Natural killer cell treated with Interleukin-12 subunit alpha and Interleukin-12 subunit beta and Interleukin-15 and Interleukin-18, amount 100 ng/mL, for 72 hours (primary cell): ENCODE data around the gene STIM1. TPM values are rescaled to one million over a fixed set of nuclear protein-coding genes. Genes with fewer than 3 reads are reported as not detected.
A peak's percentile ranks its signal among the peaks of the same experiment; 100 is the strongest.
"Not testable (repeated sequence)": the region's sequence is repeated elsewhere in the genome, so short reads cannot be mapped to it uniquely, and the experiment has no call there.

Experiments used
- ATAC-seq, 2 donors: fragments of 150-1000 bp; cut with Tn5 transposase in 1 of 2; sonication (Bioruptor Pico), chemical (Tn5 transposase) in 1 of 2; 2 replicates each; pipeline ENCODE4 v1.10.0; 2021
- DNase-seq: peaks from one replicate; pipeline ENCODE4 v3.0.0; 2022; ENCODE audit warnings: low spot score
- H3K27ac Mint-ChIP-seq, 2 donors: 1 replicate in 1 of 2; 2 replicates in 1 of 2; pipeline ENCODE4 v1.8.0; 2022; ENCODE audit warnings: mixed read lengths in 2 of 2, mild to moderate bottlenecking in 1 of 2, moderate library complexity in 1 of 2
- H3K27me3 Mint-ChIP-seq, 2 donors: 1 replicate in 1 of 2; 2 replicates in 1 of 2; pipeline ENCODE4 v1.8.0; 2022; ENCODE audit warnings: mixed read lengths in 2 of 2
- H3K36me3 Mint-ChIP-seq: one replicate; pipeline ENCODE4 v1.8.0; 2022; ENCODE audit warnings: mixed read lengths
- H3K4me1 Mint-ChIP-seq, 2 donors: 1 replicate in 1 of 2; 2 replicates in 1 of 2; pipeline ENCODE4 v1.8.0; 2022; ENCODE audit warnings: low read depth in 2 of 2, mixed read lengths in 2 of 2, mild to moderate bottlenecking in 1 of 2
- H3K4me3 Mint-ChIP-seq: one replicate; pipeline ENCODE4 v1.8.0; 2022; ENCODE audit warnings: mixed read lengths
- H3K9me3 Mint-ChIP-seq: 2 replicates; pipeline ENCODE4 v1.8.0; 2022; ENCODE audit warnings: mixed read lengths
- total RNA-seq, 2 donors: library from RNA; stranded (reverse); gene quantifications; one replicate each; pipeline ENCODE4 v1.2.3, GENCODE V29; 2022

STIM1 gene
- total RNA-seq, 2 donors from 2014 or later = 83.9 to 85.9 TPM

DNA sequence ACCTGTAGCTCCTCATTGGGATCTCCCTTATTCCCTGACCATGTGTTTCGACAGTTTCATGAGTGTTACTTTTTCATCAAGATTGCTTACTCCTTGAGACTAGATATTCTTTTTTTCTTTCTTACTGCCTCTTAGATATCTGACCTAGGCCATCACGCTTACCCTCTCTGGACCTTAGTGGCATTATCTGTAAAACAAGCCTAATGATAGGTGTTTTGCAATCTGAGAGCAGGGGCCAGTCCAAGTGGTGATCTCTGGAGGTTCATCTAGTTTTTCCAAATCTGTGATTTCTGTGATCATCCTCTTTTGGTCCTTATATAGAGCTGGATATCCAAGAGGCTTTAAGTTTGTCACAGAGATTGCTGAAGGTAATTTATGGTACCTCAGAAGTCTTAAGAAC, 34.5 kb downstream of the STIM1 start:
- no peak for DNase-seq
- peak overlapping the region in 1 of 2 donors; percentile 18 for H3K27ac Mint-ChIP-seq
- no peaks in the 10 kb centered on the region for H3K9me3 Mint-ChIP-seq
- peaks cover 47 to 51% of the 10 kb centered on the region in 2 donors for H3K4me1 Mint-ChIP-seq
- H3K27me3 Mint-ChIP-seq = no peaks in the 10 kb centered on the region
- no peak for ATAC-seq
- no peaks in the 10 kb centered on the region for H3K36me3 Mint-ChIP-seq
- H3K4me3 Mint-ChIP-seq = no peak overlapping the region

DNA sequence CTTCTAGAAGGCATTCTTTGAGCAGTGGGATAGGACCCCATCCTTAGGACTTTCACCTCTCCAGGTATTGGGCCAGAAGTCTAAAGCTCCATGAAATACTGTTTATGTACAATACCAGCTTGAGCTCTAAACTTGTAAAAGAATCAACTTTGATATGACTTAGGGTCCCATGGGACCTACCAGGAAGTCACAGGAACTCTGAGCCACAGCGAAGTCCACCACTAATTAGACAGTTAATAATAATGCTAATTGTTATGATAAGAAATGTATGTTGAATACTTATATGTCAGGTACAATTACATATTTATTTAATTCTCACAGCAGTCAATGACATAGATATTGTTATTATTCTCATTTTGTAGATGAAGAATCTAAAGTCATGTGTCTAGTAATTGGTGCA, 35.3 kb downstream of the STIM1 start:
- DNase-seq (no peak), ATAC-seq (no peak)
- Mint-ChIP-seq H3K4me1 (peaks cover 46 to 55% of the 10 kb centered on the region in 2 donors), H3K36me3 (no peaks in the 10 kb centered on the region), H3K27me3 (no peaks in the 10 kb centered on the region), H3K9me3 (no peaks in the 10 kb centered on the region), H3K27ac (no peak overlapping the region), H3K4me3 (no peak overlapping the region)

DNA sequence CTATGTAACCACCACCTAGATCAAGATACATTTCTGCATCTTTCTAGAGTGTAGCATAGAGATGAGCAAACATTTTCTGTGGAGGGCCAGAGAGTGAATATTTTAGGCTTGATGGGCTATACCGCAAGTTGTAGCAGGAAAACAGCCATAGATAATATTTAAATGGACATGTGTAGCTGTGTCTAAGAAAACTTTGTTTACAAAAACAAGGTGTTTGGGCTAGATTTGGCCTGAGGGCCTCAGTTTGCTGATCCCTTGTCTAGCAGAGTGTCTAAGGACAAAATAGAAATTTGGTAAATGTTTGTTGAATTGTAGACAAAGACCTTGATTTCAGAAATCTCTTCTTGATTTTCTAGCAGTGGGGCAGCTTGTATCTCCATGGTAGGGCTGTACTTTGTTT, 36.3 kb downstream of the STIM1 start:
- no peak overlapping the region for H3K27ac Mint-ChIP-seq
- no peaks in the 10 kb centered on the region for H3K27me3 Mint-ChIP-seq
- DNase-seq = no peak
- no peaks in the 10 kb centered on the region for H3K36me3 Mint-ChIP-seq
- no peaks in the 10 kb centered on the region for H3K9me3 Mint-ChIP-seq
- H3K4me3 Mint-ChIP-seq = no peak overlapping the region
- peaks cover 48 to 50% of the 10 kb centered on the region in 2 donors for H3K4me1 Mint-ChIP-seq
- no peak for ATAC-seq

DNA sequence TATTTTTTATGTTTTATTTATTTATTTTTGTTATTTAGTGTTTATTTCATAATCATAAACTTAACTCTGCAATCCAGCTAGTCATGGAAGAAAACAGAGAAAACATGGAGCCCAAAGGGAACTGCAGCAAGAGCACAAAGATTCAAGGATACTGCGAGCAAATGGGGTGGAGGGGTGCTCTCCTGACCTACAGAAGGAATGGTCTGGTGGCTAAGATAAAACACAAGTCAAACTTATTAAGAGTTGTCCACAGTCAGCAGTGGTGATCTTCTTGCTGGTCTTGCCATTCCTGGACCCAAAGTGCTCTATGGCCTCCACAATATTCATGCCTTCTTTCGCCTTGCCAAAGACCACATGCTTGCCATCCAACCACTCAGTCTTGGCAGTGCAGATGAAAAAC, 36.7 kb downstream of the STIM1 start:
- no peaks in the 10 kb centered on the region for H3K36me3 Mint-ChIP-seq
- H3K4me1 Mint-ChIP-seq = peaks cover 46 to 49% of the 10 kb centered on the region in 2 donors

DNA sequence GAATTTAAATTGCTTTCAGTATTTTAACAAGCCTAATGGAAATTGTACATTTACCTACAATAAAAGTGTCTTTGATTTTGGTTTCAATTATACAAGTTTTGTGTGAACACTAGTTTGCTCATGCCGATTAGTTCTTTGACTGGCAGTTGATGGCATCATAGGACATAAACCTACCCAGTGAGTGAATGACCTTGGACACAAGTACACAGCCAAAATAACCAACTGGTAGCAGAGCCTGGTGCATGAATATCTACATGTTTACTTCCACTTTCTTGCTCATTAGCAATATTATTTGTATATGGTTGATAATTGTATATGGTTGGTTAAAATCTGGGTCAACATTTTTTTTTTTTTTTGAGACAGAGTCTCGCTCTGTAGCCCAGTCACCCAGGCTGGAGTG, 37.8 kb downstream of the STIM1 start:
- Mint-ChIP-seq H3K27me3 (no peaks in the 10 kb centered on the region), H3K9me3 (no peaks in the 10 kb centered on the region), H3K4me3 (no peak overlapping the region), H3K27ac (peak overlapping the region; percentile 86 to 93), H3K4me1 (peaks cover 39 to 43% of the 10 kb centered on the region in 2 donors), H3K36me3 (no peaks in the 10 kb centered on the region)
- no peak for ATAC-seq
- DNase-seq = no peak

More for the DNA sequence above, 36.7 kb downstream of the STIM1 start:
- H3K4me3 Mint-ChIP-seq = no peak overlapping the region
- no peaks in the 10 kb centered on the region for H3K27me3 Mint-ChIP-seq
- ATAC-seq (no peak), DNase-seq (no peak)
- H3K27ac Mint-ChIP-seq = no peak overlapping the region
- no peaks in the 10 kb centered on the region for H3K9me3 Mint-ChIP-seq

DNA sequence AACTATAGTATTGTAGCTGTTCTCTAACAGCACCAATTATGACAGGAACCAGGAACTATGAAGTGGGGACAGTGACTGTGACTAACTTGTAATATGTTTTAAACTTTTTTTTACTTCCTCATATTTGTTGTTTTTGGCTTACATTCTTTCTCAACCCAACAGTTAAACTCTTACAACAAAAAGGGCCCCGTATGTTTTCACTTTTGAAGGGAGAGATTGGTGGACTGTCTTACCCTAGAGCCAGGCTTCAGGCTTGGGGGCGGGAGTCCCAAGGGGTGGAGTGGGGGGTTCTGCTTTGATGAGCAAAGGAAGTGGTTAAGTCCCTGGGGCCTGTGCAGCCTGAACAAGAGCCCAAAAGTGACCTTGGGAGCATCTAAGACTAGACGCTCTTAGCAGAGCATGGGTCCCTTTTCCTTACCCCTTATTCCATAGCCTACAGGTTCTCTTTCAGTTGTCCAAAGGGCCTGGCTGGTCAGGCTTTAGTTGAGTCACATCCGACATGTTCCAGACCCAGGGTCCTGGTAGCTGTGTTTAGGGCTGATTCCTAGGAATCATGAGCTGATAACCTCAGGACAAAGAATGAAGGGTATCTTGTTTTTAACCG, 38.8 kb downstream of the STIM1 start:
- Mint-ChIP-seq H3K27ac (peak overlapping the region; percentile 86 to 93), H3K9me3 (no peaks in the 10 kb centered on the region), H3K4me3 (peak overlapping the region; percentile 70), H3K27me3 (no peaks in the 10 kb centered on the region), H3K4me1 (peaks cover 35 to 38% of the 10 kb centered on the region in 2 donors), H3K36me3 (no peaks in the 10 kb centered on the region)
- DNase-seq (no peak), ATAC-seq (peak; percentile 71 to 76)

DNA sequence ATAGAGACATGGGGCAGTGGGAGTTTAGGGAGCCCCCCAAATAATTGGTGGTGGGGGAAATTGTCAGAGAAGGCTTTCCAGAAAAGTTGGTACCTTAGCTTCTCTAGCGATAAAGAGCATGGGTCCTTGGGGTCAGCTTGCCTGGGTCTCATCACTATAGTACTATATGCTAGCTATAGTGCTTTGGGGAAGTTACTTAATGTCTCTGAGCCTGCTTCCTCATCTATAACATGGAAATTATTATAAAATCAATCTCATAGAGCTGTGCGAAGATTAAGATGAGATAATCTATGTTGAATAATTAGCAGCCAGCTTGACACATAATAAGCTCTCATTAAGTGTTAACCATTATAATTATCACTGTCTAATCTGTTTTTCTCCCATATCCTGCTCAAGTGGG, 41.2 kb downstream of the STIM1 start:
- ATAC-seq (no peak), DNase-seq (no peak)
- Mint-ChIP-seq H3K4me1 (peaks cover 32 to 36% of the 10 kb centered on the region in 2 donors), H3K9me3 (no peaks in the 10 kb centered on the region), H3K27me3 (no peaks in the 10 kb centered on the region), H3K36me3 (no peaks in the 10 kb centered on the region), H3K4me3 (no peak overlapping the region), H3K27ac (peak overlapping the region in 1 of 2 donors; percentile 38)

DNA sequence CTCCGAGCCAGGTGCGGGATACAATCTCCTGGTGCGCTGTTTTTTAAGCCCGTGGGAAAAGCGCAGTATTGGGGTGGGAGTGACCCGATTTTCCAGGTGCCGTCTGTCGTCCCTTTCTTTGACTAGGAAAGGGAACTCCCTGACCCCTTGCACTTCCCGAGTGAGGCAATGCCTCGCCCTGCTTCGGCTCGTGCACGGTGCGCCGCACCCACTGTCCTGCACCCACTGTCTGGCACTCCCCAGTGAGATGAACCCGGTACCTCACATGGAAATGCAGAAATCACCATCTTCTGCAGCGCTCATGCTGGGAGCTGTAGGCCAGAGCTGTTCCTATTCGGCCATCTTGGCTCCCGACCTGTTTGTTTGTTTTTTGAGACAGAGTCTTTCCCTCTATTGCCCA, 44.8 kb downstream of the STIM1 start:
- not testable (repeated sequence) for H3K9me3 Mint-ChIP-seq, DNase-seq, H3K36me3 Mint-ChIP-seq, H3K27ac Mint-ChIP-seq, ATAC-seq, H3K27me3 Mint-ChIP-seq, H3K4me3 Mint-ChIP-seq
- peaks cover 40 to 51% of the 10 kb centered on the region in 2 donors for H3K4me1 Mint-ChIP-seq

DNA sequence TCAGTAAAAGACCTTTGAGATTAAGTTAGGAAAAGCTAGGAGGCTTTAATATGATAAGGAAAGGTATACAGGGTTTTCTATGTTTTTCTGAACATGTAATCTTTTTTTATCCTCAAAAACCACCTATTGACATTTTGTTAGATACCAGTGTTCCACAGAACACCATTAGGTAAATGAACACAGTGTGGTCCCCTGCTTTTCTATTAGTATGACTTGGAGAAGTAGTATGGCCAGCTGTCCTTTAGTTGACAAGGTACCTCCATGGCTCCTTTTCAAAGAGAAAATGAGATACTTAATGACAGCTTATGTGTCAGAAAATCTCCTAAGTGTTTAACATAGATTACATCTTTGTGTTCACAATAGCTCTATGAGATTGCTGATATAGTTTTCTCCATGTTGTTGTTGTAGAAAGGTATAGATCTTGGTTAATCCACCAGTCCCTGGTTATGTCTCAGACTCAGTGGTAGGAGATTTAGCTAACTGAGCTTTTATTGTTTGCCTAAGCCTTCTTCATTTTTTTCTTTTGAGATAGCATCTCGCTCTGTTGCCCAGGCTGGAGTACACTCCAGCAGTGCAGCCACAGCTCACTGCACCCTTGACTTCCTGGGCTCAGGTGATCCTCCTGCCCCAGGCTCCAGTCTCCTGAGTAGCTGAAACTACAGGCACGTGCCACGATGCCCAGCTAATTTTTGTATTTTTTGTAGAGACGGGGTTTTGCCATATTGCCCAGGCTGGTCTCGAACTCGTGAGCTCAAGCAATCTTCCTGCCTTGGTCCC, 46.0 kb downstream of the STIM1 start:
- no peaks in the 10 kb centered on the region for H3K36me3 Mint-ChIP-seq
- peak overlapping the region in 1 of 2 donors; percentile 61 for H3K27ac Mint-ChIP-seq
- DNase-seq (no peak), ATAC-seq (no peak)
- H3K9me3 Mint-ChIP-seq = no peaks in the 10 kb centered on the region
- H3K4me1 Mint-ChIP-seq = peaks cover 43 to 56% of the 10 kb centered on the region in 2 donors
- H3K27me3 Mint-ChIP-seq = no peaks in the 10 kb centered on the region
- H3K4me3 Mint-ChIP-seq = no peak overlapping the region

DNA sequence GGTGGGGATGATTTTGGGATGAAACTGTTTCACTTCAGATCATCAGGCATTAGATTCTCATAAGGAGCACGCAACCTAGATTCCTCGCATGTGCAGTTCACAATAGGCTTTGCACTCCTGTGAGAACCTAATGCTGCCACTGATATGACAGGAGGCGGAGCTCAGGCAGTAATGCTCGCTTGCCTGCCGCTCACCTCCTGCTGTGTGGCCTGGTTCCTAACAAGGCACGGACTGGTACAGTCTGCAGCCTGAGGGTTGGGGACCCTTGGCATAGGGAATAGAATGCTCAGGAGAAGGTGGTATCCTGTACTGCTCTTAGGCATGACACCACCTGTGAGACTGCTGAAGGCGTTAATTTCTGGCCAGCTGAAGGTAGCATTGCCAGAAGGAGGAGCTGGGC, 47.0 kb downstream of the STIM1 start:
- H3K4me1 Mint-ChIP-seq = peaks cover 45 to 58% of the 10 kb centered on the region in 2 donors
- H3K36me3 Mint-ChIP-seq = no peaks in the 10 kb centered on the region
- no peaks in the 10 kb centered on the region for H3K9me3 Mint-ChIP-seq
- ATAC-seq (no peak), DNase-seq (no peak)
- no peaks in the 10 kb centered on the region for H3K27me3 Mint-ChIP-seq
- H3K27ac Mint-ChIP-seq = peak overlapping the region in 1 of 2 donors; percentile 61
- H3K4me3 Mint-ChIP-seq = no peak overlapping the region

DNA sequence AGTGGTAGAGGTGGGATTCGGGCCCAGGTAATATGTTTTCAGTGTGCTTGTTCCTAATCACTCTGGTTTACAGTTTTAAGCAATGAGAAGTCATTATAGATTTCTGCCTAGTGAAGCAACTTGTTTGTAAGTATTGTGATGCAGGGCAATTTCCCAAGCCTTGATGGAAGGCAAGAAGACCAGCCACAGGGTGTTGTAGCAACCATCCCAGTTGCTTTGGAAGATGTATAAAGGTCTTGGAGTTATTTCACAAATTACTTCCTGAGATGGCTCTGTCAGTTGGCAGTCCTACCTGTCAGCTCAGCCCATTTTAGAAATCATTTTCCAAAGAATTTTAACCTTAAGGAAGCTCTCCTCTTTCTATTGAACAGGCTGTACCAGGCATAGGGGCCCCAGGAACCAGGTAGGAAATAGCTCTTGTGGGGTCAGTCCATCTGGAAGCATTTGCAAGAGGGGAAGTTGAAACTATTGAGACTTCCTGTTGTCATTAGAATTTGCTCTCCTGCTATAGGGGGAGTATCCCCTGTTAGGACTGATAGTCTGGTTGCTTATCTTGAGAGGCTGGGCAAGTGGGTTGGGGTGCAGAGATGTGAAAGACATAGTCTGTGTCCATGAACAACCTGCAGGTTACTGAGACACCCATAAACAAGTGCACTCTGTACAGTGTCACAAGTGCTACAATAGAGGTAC, 47.9 kb downstream of the STIM1 start:
- ATAC-seq (no peak), DNase-seq (no peak)
- Mint-ChIP-seq H3K36me3 (no peaks in the 10 kb centered on the region), H3K27ac (peak overlapping the region in 1 of 2 donors; percentile 81), H3K27me3 (no peaks in the 10 kb centered on the region), H3K9me3 (no peaks in the 10 kb centered on the region), H3K4me3 (no peak overlapping the region), H3K4me1 (peaks cover 51 to 64% of the 10 kb centered on the region in 2 donors)

DNA sequence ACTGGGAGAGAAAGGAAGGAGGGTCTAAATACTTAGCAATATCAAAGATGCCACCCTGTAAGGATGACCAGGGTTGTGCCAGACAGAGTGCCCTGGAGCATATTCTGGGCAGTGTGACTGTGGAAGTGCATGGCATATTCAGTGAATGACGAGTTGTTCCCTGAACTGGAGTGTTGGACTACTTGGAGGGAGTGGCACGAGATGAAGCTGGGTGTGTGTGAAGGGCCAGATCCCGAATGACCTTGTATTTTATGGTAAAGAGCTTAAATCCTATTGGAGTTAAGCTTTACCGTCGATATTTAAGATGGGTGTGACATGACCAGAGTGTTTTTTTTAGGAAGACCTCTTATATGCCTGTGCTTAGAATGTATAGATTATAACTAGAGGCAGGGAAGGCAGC, 48.8 kb downstream of the STIM1 start:
- H3K4me1 Mint-ChIP-seq = peaks cover 56 to 64% of the 10 kb centered on the region in 2 donors

DNA sequence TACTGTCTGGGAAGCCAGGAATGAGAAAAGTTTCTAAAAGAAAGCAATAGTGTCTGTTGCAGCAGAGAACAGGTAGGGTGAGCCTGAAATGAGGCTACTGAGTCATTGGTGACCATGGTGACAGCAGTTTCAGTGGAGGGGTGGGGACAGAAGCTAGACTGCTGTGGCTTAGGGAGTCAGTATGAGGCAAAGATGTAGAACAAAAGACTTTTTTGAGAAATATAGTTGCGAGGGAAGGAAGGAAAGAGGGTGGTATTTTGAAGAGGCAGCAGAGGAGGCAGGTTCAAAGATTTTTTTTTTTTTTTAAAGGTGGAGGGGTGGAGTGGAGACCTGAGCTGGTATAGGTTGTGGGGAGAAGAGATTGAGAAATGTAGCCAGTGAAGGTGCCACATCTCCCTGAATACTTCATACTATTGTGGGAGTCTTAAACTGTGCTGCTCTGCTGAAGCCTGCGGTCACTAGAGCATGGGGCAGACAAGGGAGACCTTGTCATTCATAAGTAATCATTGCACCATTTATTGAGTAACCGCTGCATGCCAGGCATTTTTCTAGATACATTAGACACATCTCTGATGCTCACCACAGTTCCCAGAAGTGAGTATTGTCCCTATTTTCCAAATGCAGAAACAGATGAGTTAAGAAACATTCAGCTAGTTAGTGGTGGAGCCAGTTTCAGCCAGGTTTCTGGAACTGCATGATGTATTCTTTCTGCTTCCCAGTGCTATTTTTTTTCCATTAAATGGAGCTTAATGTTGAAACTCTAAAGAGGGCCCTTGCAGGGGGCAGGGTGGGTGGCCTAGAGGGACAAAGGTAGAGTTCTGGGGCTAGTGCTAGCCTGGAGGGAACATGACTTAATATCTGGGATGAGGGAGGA, 49.9 kb downstream of the STIM1 start:
- ATAC-seq (peak; percentile 83 to 91), DNase-seq (no peak)
- Mint-ChIP-seq H3K9me3 (no peaks in the 10 kb centered on the region), H3K4me1 (peaks cover 59 to 69% of the 10 kb centered on the region in 2 donors), H3K4me3 (peak overlapping the region; percentile 30), H3K27me3 (no peaks in the 10 kb centered on the region), H3K27ac (peak overlapping the region; percentile 60 to 81), H3K36me3 (no peaks in the 10 kb centered on the region)

More for the DNA sequence above, 48.8 kb downstream of the STIM1 start:
- no peaks in the 10 kb centered on the region for H3K36me3 Mint-ChIP-seq
- peak overlapping the region; percentile 30 for H3K4me3 Mint-ChIP-seq
- no peak for ATAC-seq
- H3K27me3 Mint-ChIP-seq = no peaks in the 10 kb centered on the region
- peak overlapping the region; percentile 60 to 81 for H3K27ac Mint-ChIP-seq
- H3K9me3 Mint-ChIP-seq = no peaks in the 10 kb centered on the region
- DNase-seq = no peak
